Measurements from ENCODE around the gene IZUMO1R.
A peak's percentile ranks its signal among the peaks of the same experiment; 100 is the strongest.
"Not testable (repeated sequence)": the region's sequence is repeated elsewhere in the genome, so short reads cannot be mapped to it uniquely, and the experiment has no call there.

IZUMO1R gene

DNA sequence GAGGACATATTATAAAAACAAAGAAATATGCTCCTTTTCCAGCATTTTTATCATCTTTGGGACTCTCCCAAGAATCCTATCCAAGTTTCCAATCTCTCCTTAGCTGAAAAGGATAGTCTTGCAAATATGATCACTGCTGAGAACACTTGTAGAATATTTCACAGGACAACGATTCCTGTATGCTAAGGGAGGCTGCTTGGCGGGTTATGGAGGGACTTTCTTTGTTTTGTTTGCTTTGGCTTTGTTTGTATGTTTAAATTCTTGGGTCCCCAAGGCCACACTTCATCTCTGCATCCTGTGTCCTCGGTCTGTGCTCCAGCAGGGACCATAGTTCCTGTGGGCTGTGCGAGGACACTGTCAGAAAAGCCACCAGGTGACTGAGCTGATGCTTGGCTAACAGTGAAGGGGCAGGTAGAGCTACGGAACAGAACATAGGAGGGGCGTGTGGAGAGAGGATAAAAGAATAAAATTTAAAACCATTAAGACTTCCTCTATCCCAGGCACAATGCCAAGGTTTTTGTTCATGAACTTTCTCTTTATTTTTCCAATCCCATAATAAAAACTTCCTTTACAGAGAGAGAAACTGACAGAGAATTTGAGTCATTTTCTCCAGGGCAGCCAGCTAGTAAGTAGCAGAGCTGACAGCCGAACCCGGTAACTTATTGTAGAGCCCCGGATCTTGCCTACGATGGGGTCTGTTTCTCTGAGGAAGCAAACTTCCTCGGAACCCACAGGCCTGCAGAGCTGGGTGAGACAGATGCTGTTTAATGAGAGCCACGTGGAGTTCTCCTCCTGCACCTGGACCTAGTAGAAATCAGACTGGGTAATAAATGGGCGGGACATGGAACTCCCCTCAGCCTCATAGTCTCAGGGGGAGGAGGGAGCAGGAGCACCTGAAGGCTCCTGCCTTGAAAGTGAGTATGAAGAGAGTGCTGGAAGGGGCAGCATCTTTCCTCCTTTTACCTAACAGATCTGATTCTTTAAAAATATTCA lies at the start of gene IZUMO1R:
Gene IZUMO1R, plus strand, starts transcription at position 615 of the 993 bp plus-strand sequence. CDS start 1,057 bp downstream, outside the sequence.
- DNase-seq, result no peak

DNA sequence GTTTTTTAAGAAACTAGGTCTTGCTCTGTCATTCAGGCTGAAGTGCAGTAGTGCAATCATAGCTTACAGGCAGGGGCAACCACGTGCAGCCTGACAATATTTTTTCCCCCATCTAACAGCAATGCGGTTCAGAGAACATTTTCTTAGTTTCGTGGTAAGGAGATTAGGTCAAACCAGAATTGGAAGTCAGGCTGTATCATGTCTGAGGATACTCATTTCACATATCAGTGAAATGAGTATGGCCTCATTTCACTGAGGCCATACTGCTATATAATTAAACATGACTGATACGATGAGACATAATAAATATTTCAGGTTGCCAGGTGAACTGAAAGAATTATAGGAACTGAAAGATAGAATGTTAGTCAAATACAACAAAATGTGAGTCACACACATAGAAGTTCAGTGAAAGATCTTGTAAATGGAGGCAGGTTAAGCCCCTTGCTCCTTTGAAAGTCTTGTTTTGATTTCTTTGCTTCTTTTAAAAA lies 32.5 kb upstream of the IZUMO1R start:
- peak; percentile 1 for DNase-seq

DNA sequence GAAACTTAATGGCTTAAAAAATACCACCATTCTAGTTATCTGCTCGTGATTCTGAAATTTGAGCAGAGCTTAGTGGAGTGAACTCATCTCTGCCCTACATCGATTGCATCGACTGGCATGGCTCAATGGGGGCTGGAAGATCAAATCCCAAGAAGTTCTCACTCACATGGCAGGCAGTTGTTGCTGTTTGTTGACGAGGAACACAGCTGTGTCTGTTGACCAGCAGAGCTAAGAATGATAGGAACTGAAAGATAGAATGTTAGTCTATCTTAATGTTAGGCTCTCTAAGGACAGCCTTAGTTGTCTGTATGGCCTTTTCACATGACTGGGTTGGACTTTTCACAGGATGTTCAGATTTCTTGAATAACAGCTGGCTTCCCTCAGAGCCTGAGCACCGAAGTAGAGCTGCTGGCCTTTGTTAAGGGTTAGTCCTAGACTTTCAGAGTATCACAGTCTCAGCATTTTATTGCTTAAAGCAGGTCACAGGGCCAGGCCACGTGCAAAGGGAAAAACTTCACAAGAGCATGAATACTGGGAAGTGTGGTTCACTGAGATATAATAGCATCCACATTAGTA lies 31.6 kb upstream of the IZUMO1R start:
- no peak for DNase-seq

GRCh38 chr11:94275961-94276360 lies 28.4 kb upstream of the IZUMO1R start:
- DNase-seq, result no peak

GRCh38 chr11:94276943-94277342 lies 27.4 kb upstream of the IZUMO1R start:
- DNase-seq, result no peak

DNA sequence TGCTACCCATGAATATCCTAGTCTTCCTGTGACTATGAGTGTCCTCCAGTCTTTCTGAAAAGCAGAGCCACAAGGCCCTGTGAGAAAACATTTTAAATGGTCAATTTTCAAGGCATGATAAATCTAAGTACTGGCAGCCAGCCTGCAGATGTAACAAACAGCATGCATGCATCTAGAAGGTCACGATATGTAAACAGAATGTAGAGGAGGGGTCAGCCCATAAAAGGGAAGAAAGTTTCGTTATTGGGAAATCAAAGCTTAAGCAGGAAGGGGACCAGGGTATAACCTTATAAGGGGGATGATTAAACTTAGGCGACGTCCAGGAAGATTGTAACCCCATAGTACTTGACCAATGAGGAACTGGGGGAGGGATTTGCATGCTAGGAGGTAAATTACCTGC lies 26.2 kb upstream of the IZUMO1R start:
- not testable (repeated sequence) for DNase-seq

- no peak for DNase-seq
These were observed 24.4 kb upstream of the IZUMO1R start for GRCh38 chr11:94279996-94280395.

GRCh38 chr11:94281324-94281723 lies 23.1 kb upstream of the IZUMO1R start:
- DNase-seq, result no peak

GRCh38 chr11:94283678-94284077 lies 20.7 kb upstream of the IZUMO1R start:
- no peak for DNase-seq

DNA sequence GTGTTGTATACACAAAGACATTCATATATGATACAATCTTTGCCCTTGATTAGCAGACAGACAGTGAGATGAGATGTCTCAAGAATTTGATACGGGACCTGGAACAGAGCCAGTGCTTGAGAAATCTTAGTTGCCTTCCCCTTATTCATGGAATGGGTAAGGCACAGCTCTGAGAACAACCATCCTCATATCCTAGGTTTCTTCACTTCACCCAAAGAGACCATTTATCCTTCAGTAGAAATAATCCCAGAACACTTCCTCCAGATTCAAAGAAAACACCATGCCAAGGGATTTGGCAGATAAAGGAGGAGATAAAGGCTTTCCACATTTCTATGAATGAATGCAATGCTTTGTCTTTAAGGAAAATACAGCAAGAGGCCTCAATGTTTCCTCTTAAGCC lies 8.8 kb upstream of the IZUMO1R start:
- DNase-seq, result no peak

DNA sequence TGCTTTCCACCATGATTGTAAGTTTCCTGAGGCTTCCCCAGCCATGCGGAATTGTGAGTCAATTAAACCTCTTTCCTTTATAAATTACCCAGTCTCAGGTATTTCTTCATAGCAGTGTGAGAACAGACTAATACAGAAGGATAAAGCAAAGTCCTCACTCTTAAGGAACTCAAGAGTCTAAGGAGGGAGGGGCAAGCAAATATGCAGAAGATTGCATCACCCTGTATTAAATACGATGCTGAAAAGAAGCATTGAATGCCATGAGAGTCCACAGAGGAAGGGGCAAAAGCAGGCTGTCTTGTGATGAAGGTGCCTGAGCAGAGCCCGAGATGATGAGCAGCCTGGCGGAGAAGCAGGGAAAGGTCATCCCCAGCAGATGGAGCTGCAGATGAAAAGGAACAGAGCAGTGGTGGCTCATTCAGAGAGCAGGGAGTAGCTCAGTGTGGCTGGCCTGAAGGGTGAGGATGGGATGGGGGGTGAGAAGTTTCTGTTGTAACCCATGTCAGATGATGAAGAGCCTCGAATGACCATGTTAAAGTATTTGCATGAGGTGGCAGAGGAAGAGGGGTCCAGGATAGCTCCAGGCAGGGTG lies 6.3 kb upstream of the IZUMO1R start:
- no peak for DNase-seq

DNA sequence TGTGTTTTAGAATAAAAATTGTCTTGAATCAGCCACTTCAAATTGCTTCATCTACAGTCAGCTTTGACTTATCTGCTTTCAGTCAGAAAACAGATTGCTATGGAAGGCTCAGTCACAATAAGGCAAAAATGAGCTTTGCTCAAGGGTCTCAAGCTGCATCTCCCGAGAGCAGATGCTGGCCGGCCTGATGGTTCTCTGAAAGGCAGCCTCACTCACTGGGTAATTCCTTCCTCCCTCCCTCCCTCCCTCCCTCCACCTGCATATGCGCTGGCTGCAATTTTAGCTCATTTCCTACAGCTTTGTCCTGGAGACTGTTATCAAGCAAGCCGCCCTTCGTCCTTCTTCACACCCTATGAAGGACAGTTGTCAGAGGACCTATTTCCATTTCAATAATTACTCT lies 1.6 kb upstream of the IZUMO1R start:
- DNase-seq, result no peak

DNA sequence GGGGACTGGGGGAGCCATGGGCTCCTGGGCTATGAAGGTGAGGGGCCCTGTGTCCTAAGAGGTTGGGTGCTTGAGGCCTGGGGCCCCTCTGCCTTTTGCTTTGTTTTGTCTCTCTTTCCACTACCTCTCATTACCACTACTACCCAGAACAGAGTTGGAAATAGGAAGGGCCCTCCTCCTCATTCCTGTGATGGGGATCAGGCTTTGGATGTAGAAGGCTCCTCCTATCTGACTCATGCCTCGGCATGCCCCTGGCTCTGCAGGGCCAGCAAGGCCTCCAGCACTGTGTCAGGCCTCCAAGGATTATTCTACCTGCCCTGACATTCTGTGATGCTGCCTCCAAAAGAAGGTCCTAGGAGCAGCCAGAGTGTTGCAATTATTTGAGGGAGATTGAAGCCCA lies 766 bp downstream of the IZUMO1R start:
- no peak for DNase-seq

DNA sequence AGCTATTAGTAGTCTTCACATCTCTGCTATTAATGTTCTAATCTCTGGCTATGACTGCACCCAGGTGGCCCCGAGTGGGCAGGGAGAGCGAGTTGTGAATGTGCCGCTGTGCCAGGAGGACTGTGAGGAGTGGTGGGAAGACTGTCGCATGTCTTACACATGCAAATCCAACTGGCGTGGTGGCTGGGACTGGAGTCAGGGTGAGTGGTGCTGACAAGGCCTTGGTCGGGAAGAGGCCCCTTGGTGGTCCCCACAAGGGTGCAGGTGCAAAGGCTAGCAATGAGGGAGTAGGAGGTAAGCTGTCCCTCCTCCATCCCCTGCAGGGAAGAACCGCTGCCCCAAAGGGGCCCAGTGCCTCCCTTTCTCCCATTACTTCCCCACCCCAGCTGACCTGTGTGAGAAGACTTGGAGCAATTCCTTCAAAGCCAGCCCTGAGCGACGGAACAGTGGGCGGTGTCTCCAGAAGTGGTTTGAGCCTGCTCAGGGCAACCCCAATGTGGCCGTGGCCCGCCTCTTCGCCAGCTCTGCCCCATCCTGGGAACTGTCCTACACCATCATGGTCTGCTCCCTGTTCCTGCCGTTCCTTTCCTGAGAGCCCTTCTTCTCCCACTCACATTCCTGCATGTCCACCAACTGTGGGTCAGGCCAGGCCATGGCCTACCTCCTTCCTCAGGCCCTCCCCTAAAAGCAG lies 2.9 kb downstream of the IZUMO1R start:
- DNase-seq, result no peak

DNA sequence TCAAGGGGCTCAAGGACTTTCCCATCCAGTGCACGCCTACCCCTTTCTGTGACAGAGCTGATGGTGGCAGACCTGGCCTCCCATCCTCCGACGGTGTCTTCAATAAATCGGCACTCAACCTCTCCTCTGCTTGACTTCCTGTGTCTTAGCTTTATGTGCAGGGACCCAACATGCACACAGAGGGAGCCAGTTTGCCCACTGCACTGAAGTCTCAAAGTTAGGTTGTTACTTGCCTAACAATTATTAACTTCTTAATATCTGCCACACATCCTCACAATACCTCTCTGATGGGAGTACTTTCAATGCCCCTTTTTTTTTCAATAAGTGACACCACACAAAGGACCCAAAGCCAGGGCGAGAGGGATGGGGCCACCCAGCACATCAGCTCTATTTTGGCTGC lies 3.6 kb downstream of the IZUMO1R start:
- DNase-seq, result no peak

- no peak for DNase-seq
These were observed 5.4 kb downstream of the IZUMO1R start for GRCh38 chr11:94309757-94310156.

DNA sequence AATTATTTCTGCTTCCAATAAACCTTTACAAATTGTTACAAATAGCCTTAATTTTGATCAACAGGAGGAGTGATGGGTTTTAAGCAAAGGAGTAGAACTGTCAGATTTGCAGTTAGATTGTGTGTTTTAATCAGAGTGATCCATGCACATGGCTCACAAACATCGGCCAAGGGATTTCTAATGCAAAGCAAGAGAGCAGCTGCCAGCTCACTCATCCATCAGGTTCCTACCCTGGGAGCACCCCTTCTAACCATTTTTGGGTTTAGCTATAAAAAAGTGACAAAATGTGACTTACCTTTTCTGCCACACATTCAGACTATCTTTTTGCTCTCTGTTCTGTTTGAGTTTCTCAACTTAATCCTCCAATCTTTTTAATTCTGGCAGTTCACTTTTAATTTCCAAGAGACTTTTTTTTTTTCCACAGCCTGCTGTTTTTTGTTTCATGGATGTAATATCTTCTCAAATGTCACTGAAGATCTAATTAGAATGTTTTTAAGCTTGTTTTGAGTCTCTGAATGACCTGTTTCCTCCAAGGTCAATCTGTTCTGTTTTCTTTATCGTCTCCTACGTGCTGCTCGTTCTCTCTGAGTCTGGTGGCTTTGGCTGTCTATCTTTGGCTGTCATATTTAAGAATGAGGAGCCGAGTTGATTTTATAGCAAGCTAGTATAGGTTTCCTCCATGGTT lies 6.0 kb downstream of the IZUMO1R start:
- no peak for DNase-seq

- no peak for DNase-seq
These were observed 8.0 kb downstream of the IZUMO1R start for GRCh38 chr11:94312339-94312738.

DNA sequence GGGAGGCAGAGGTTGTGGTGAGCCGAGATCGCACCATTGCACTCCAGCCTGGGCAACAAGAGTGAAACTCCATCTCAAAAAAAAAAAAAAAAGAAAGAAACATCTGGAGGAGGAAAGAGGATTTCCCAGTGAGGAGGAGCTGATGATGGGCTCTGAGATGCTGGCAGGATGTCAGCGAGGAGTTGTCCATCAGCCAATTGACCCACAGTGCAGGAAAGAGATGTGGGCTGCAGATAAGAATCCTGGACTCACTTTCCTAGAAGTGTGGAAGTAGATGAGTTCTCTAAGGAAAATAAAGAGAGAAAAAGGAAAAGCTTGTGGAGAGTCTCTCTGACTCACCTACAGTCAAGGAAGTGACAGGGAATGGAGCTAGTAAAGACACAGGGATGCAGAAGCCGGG lies 9.7 kb downstream of the IZUMO1R start:
- no peak for DNase-seq

GRCh38 chr11:94315664-94316063 lies 11.3 kb downstream of the IZUMO1R start:
- DNase-seq, result no peak

DNA sequence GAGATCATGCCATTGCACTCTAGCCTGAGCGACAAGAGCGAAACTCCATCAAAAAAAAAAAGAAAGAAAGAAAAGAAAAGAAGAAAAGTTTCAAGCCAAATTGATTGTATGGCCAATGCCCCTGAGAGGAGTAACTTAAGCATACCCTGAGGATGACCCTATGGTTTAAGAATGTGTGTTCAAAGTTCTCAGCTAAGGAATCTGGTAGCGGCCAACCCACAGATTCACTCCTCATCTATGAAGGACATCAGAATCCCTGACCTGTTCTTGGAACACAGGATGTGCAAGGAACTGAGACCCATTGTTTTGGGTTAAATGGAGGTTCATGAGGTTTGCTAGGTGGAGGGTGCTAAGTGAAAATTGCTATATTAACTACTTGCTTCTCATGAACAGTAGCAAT lies 18.1 kb downstream of the IZUMO1R start:
- DNase-seq, result no peak

GRCh38 chr11:94325681-94326080 lies 21.3 kb downstream of the IZUMO1R start:
- DNase-seq, result peak; percentile 52

DNA sequence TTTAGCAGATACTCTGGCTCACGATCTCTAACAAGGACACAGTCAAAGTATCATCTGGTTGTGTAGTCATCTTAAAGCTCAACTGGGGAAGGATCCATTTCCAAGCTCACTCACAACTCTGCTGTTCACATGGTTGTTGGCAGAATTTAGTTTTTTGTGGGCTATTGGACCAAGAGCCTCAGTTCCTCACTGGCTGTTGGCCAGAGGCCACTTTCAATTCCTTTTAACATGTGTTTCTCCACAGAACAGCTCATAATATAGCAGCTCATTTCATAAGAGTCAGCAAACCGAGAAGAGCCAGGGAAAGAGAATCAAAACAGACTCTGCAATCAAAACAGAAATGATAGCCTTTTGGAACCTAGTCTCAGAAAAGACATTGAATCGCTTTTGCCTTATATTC lies 22.6 kb downstream of the IZUMO1R start:
- no peak for DNase-seq
